ENCODE results near the gene LZIC. TPM values are rescaled to one million over a fixed set of nuclear protein-coding genes. Genes with fewer than 3 reads are reported as not detected.

The LZIC gene
- total RNA-seq, 1 experiment from 2014 or later = 37.9 TPM

DNA sequence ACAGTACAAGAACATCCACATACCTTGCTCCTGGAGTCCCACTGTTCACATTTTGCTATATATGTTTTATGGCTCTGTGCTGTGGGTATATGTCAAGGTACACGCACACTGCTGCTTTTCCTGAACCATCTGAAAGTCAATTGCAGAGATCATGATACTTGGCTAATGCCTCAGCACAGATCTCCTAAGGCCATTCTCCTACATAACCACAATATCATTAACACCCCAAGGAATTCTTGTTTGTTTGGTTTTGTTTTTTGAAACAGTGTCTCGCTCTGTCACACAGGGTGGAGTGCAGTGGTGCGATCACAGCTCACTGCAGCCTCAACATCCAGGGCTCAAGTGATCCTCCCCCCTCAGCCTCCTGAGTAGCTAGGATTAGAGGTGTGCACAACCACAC lies 49.1 kb downstream of the LZIC start:
- TF ChIP-seq, protein P1, sequence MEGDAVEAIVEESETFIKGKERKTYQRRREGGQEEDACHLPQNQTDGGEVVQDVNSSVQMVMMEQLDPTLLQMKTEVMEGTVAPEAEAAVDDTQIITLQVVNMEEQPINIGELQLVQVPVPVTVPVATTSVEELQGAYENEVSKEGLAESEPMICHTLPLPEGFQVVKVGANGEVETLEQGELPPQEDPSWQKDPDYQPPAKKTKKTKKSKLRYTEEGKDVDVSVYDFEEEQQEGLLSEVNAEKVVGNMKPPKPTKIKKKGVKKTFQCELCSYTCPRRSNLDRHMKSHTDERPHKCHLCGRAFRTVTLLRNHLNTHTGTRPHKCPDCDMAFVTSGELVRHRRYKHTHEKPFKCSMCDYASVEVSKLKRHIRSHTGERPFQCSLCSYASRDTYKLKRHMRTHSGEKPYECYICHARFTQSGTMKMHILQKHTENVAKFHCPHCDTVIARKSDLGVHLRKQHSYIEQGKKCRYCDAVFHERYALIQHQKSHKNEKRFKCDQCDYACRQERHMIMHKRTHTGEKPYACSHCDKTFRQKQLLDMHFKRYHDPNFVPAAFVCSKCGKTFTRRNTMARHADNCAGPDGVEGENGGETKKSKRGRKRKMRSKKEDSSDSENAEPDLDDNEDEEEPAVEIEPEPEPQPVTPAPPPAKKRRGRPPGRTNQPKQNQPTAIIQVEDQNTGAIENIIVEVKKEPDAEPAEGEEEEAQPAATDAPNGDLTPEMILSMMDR (IDR thresholded peaks at IDR 0.05) = no peak
- TF ChIP-seq POLR2AphosphoS5 (IDR thresholded peaks at IDR 0.05; ENCODE audit: low read depth, low read length) (no peak), TCF7L2 (IDR thresholded peaks at IDR 0.05; ENCODE audit: low read depth, low read length) (no peak), SIN3A (IDR thresholded peaks at IDR 0.05; ENCODE audit: borderline replicate concordance, insufficient read depth, low read depth, low read length) (no peak)
- TF ChIP-seq, protein P2, sequence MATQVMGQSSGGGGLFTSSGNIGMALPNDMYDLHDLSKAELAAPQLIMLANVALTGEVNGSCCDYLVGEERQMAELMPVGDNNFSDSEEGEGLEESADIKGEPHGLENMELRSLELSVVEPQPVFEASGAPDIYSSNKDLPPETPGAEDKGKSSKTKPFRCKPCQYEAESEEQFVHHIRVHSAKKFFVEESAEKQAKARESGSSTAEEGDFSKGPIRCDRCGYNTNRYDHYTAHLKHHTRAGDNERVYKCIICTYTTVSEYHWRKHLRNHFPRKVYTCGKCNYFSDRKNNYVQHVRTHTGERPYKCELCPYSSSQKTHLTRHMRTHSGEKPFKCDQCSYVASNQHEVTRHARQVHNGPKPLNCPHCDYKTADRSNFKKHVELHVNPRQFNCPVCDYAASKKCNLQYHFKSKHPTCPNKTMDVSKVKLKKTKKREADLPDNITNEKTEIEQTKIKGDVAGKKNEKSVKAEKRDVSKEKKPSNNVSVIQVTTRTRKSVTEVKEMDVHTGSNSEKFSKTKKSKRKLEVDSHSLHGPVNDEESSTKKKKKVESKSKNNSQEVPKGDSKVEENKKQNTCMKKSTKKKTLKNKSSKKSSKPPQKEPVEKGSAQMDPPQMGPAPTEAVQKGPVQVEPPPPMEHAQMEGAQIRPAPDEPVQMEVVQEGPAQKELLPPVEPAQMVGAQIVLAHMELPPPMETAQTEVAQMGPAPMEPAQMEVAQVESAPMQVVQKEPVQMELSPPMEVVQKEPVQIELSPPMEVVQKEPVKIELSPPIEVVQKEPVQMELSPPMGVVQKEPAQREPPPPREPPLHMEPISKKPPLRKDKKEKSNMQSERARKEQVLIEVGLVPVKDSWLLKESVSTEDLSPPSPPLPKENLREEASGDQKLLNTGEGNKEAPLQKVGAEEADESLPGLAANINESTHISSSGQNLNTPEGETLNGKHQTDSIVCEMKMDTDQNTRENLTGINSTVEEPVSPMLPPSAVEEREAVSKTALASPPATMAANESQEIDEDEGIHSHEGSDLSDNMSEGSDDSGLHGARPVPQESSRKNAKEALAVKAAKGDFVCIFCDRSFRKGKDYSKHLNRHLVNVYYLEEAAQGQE (IDR thresholded peaks at IDR 0.05; ENCODE audit: insufficient read depth in 1 of 2, low read depth in 2 of 2, low read length in 1 of 2) = no peak
- CTCF ChIA-PET = interaction anchor here (0.7 kb wide), 1 partner anchor 197 kb away, joined by 4 read pairs; no protein-coding TSS in a partner anchor
- DNase-seq (ENCODE audit: low read depth, low spot score) = no peak
- H3K4me3 ChIP-seq (ENCODE audit: low read depth in 2 of 2, low read length in 2 of 2) = peak overlapping the region in 1 of 2 experiments; percentile 32; a peak in 2 of 4 replicates
- peaks cover 48% of the 10 kb centered on the region for H3K4me1 ChIP-seq (ENCODE audit: control insufficient read depth, insufficient read depth, low read length)
- POLR2A ChIA-PET = interaction anchor here (0.7 kb wide), 1 partner anchor 8 kb away, joined by 8 read pairs; no protein-coding TSS in a partner anchor
- in situ Hi-C loops (cut with HindIII; ENCODE audit: low pct_unique_long_range_greater_than_20kb, low sequenced_read_pairs) = no loop called here
- intact Hi-C loops (cut with micrococcal nuclease; ENCODE audit: unreplicated experiment) = no loop called here
- ATAC-seq = peak; percentile 65
- H3K9me3 ChIP-seq (ENCODE audit: control insufficient read depth, insufficient read depth, low read depth, low read length) = no peaks in the 10 kb centered on the region
- BruUV-seq (replicated peaks) = no TSS peak
- H3K27me3 ChIP-seq (ENCODE audit: control insufficient read depth, insufficient read depth, low read length) = no peaks in the 10 kb centered on the region
- H3K27ac ChIP-seq (ENCODE audit: low read length) = peak overlapping the region; percentile 65
- H3K36me3 ChIP-seq (ENCODE audit: control insufficient read depth, insufficient read depth, low read length) = no peaks in the 10 kb centered on the region

DNA sequence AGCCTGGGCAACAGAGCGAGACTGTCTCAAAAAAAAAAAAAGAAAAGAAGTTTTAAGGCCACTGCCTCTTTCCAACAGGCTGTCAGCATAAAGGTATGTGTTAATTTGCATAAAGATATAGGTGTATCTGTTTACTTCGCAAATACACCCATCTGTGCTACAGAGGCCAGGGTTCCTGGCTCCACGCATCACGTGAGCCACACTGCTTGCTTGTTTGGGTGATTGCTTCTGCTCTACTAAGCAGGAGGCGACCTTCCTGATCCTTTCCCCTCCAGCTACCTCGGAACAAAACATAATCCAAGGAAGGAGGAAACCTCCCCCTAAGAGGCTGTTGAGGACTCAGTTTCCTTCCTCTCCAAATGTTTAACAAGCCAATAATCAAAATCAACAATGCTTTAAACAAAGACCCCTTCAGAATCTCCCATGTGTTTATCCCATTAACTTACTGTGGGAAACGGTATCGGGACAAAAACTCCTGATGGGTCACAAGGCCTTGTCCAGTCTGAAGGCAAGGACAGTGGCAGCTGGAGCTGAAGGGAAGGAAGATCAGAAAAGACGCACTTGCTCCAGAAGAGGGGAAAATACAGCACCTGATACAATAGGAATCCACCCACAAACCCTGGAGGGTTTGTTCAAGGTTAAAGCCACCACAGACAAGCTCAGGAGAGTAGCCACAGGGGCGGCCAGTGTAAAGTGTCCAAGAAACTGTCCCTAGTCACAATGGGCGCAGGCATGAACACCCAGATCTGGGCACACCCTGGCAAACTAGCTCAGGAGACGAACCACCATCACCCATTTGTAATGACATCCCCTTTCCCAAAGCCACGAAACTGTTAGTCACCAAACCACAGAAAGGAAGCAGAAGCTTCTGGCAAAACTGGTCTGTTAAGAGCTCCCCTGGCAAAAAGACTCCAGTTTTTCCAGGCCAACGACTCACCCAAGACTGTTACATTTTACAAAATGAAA lies 50.3 kb downstream of the LZIC start:
- ATAC-seq = peak; percentile 59
- BruUV-seq (replicated peaks) = no TSS peak
- peak overlapping the region; percentile 65 for H3K27ac ChIP-seq (ENCODE audit: low read length)
- TF ChIP-seq POLR2AphosphoS5 (IDR thresholded peaks at IDR 0.05; ENCODE audit: low read depth, low read length) (no peak), TCF7L2 (IDR thresholded peaks at IDR 0.05; ENCODE audit: low read depth, low read length) (no peak)
- TF ChIP-seq, protein P2 (IDR thresholded peaks at IDR 0.05; ENCODE audit: insufficient read depth in 1 of 2, low read depth in 2 of 2, low read length in 1 of 2) = no peak
- H3K4me1 ChIP-seq (ENCODE audit: control insufficient read depth, insufficient read depth, low read length) = peaks cover 45% of the 10 kb centered on the region
- no peak for DNase-seq (ENCODE audit: low read depth, low spot score)
- H3K4me3 ChIP-seq (ENCODE audit: low read depth in 2 of 2, low read length in 2 of 2) = peak overlapping the region; percentile 2 to 32; a peak in 3 of 4 replicates
- ChIA-PET CTCF (interaction anchor here (0.6 kb wide), 2 partner anchors 22 to 27 kb away, joined by 3 to 4 read pairs; no protein-coding TSS in a partner anchor), POLR2A (interaction anchor here (0.6 to 1.0 kb wide), 2 partner anchors 12 to 225 kb away, joined by 5 to 7 read pairs; no protein-coding TSS in a partner anchor)
- in situ Hi-C loops (cut with HindIII; ENCODE audit: low pct_unique_long_range_greater_than_20kb, low sequenced_read_pairs) = no loop called here
- no peaks in the 10 kb centered on the region for H3K9me3 ChIP-seq (ENCODE audit: control insufficient read depth, insufficient read depth, low read depth, low read length)
- no peaks in the 10 kb centered on the region for H3K36me3 ChIP-seq (ENCODE audit: control insufficient read depth, insufficient read depth, low read length)
- no peaks in the 10 kb centered on the region for H3K27me3 ChIP-seq (ENCODE audit: control insufficient read depth, insufficient read depth, low read length)
- intact Hi-C loops (cut with micrococcal nuclease; ENCODE audit: unreplicated experiment) = no loop called here

Measured in Panc1 (cell line).